HepG2 (cell line): ENCODE data around the gene OLFM3. TPM values are rescaled to one million over a fixed set of nuclear protein-coding genes. Genes with fewer than 3 reads are reported as not detected.

Experiments used
- ATF7 ChIP-seq, 2 experiments: fragments of 450-650 bp in 1 of 2; sonication (generic) in 1 of 2; formaldehyde crosslinking in 1 of 2; IDR thresholded peaks; 2 replicates each; pipeline versions ENCODE4 v1.4.0 to v1.6.1; 2016 to 2020; ENCODE audit warnings: antibody characterized with exemption in 1 of 2, mild to moderate bottlenecking in 1 of 2, missing genetic modification reagents in 1 of 2
- ETV6 ChIP-seq: sonication (generic); formaldehyde crosslinking; conservative IDR thresholded peaks from 2 replicates; pipeline ENCODE4 v1.4.0; 2020; ENCODE audit warnings: missing genetic modification reagents
- MAX ChIP-seq: IDR thresholded peaks from 2 replicates; pipeline ENCODE4 v1.6.1; 2012; ENCODE audit warnings: inconsistent platforms
- ZBTB21 ChIP-seq: sonication (generic); formaldehyde crosslinking; IDR thresholded peaks from 2 replicates; pipeline ENCODE4 v1.4.0; 2020; ENCODE audit warnings: missing genetic modification reagents
- ZNF510 ChIP-seq: sonication (generic); formaldehyde crosslinking; IDR thresholded peaks from 2 replicates; pipeline ENCODE4 v1.4.0; 2020; ENCODE audit warnings: low read depth, mild to moderate bottlenecking, missing genetic modification reagents
- polyA plus RNA-seq, 8 experiments: library from polyadenylated mRNA; depleted of rRNA in 3 of 8; stranded (reverse) in 7 of 8; unstranded in 1 of 8; fragments of >200 nt; fragmentation: Illumina TruSeq in 4 of 8; extraction: Trizol in 4 of 8; gene quantifications; 2 replicates each; pipeline versions ENCODE4 v1.2.1 to v1.2.3, GENCODE V29; 2011 to 2016; ENCODE audit warnings: low read depth in 4 of 8, missing spikeins in 1 of 8, mixed read lengths in 1 of 8; ENCODE audit not compliant: insufficient read depth in 1 of 8
- total RNA-seq, 5 experiments: library from RNA; depleted of rRNA; stranded (reverse); fragments of >200 nt; fragmentation: Illumina TruSeq; extraction: Trizol; gene quantifications; 2 replicates each; pipeline ENCODE4 v1.2.3, GENCODE V29; 2016; ENCODE audit warnings: low read depth in 1 of 5
- TF ChIP-seq, protein P1 (sequence below): sonication (generic); formaldehyde crosslinking; IDR thresholded peaks from 2 replicates; pipeline ENCODE4 v1.5.1; 2020; ENCODE audit warnings: mild to moderate bottlenecking, missing genetic modification reagents, borderline replicate concordance
- TF ChIP-seq, protein P2 (sequence below): sonication (generic); formaldehyde crosslinking; IDR thresholded peaks from 2 replicates; pipeline ENCODE4 v1.8.0; 2022; ENCODE audit warnings: mild to moderate bottlenecking, missing genetic modification reagents; ENCODE audit not compliant: insufficient replicate concordance
- TF ChIP-seq, protein P3 (sequence below): sonication (generic); formaldehyde crosslinking; IDR thresholded peaks from 2 replicates; pipeline ENCODE4 v1.4.0; 2020; ENCODE audit warnings: missing genetic modification reagents
- TF ChIP-seq, protein P4 (sequence below): sonication (generic); formaldehyde crosslinking; IDR thresholded peaks from 2 replicates; pipeline ENCODE4 v1.8.0; 2022; ENCODE audit warnings: missing genetic modification reagents, mild to moderate bottlenecking, borderline replicate concordance

Gene OLFM3
- total and polyA plus RNA-seq, 2 of the 13 experiments (the other 11 are each of a cell fraction or from before 2014, with no cell fraction given): not detected

GRCh38 chr1:101816262-101816661, 180.5 kb downstream of the OLFM3 start (continued):
- TF ChIP-seq, protein P1, sequence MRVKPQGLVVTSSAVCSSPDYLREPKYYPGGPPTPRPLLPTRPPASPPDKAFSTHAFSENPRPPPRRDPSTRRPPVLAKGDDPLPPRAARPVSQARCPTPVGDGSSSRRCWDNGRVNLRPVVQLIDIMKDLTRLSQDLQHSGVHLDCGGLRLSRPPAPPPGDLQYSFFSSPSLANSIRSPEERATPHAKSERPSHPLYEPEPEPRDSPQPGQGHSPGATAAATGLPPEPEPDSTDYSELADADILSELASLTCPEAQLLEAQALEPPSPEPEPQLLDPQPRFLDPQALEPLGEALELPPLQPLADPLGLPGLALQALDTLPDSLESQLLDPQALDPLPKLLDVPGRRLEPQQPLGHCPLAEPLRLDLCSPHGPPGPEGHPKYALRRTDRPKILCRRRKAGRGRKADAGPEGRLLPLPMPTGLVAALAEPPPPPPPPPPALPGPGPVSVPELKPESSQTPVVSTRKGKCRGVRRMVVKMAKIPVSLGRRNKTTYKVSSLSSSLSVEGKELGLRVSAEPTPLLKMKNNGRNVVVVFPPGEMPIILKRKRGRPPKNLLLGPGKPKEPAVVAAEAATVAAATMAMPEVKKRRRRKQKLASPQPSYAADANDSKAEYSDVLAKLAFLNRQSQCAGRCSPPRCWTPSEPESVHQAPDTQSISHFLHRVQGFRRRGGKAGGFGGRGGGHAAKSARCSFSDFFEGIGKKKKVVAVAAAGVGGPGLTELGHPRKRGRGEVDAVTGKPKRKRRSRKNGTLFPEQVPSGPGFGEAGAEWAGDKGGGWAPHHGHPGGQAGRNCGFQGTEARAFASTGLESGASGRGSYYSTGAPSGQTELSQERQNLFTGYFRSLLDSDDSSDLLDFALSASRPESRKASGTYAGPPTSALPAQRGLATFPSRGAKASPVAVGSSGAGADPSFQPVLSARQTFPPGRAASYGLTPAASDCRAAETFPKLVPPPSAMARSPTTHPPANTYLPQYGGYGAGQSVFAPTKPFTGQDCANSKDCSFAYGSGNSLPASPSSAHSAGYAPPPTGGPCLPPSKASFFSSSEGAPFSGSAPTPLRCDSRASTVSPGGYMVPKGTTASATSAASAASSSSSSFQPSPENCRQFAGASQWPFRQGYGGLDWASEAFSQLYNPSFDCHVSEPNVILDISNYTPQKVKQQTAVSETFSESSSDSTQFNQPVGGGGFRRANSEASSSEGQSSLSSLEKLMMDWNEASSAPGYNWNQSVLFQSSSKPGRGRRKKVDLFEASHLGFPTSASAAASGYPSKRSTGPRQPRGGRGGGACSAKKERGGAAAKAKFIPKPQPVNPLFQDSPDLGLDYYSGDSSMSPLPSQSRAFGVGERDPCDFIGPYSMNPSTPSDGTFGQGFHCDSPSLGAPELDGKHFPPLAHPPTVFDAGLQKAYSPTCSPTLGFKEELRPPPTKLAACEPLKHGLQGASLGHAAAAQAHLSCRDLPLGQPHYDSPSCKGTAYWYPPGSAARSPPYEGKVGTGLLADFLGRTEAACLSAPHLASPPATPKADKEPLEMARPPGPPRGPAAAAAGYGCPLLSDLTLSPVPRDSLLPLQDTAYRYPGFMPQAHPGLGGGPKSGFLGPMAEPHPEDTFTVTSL (CRISPR knock-in tag): no peak
- TF ChIP-seq, protein P2, sequence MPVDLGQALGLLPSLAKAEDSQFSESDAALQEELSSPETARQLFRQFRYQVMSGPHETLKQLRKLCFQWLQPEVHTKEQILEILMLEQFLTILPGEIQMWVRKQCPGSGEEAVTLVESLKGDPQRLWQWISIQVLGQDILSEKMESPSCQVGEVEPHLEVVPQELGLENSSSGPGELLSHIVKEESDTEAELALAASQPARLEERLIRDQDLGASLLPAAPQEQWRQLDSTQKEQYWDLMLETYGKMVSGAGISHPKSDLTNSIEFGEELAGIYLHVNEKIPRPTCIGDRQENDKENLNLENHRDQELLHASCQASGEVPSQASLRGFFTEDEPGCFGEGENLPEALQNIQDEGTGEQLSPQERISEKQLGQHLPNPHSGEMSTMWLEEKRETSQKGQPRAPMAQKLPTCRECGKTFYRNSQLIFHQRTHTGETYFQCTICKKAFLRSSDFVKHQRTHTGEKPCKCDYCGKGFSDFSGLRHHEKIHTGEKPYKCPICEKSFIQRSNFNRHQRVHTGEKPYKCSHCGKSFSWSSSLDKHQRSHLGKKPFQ (CRISPR knock-in tag): no peak
- TF ChIP-seq ZNF510: no peak
- TF ChIP-seq, protein P3, sequence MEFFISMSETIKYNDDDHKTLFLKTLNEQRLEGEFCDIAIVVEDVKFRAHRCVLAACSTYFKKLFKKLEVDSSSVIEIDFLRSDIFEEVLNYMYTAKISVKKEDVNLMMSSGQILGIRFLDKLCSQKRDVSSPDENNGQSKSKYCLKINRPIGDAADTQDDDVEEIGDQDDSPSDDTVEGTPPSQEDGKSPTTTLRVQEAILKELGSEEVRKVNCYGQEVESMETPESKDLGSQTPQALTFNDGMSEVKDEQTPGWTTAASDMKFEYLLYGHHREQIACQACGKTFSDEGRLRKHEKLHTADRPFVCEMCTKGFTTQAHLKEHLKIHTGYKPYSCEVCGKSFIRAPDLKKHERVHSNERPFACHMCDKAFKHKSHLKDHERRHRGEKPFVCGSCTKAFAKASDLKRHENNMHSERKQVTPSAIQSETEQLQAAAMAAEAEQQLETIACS (CRISPR knock-in tag): no peak
- no peak for TF ChIP-seq ZBTB21 (CRISPR knock-in tag)
- no peak for TF ChIP-seq MAX
- TF ChIP-seq, protein P4, sequence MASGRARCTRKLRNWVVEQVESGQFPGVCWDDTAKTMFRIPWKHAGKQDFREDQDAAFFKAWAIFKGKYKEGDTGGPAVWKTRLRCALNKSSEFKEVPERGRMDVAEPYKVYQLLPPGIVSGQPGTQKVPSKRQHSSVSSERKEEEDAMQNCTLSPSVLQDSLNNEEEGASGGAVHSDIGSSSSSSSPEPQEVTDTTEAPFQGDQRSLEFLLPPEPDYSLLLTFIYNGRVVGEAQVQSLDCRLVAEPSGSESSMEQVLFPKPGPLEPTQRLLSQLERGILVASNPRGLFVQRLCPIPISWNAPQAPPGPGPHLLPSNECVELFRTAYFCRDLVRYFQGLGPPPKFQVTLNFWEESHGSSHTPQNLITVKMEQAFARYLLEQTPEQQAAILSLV (CRISPR knock-in tag): no peak
- no peak for TF ChIP-seq ATF7 (IDR thresholded peaks at IDR 0.05)
- TF ChIP-seq ATF7 (CRISPR knock-in tag; IDR thresholded peaks at IDR 0.05): no peak
- no peak for TF ChIP-seq ETV6 (CRISPR knock-in tag)
